Measurements from ENCODE around the gene PCDHA1. TPM values are rescaled to one million over a fixed set of nuclear protein-coding genes. Genes with fewer than 3 reads are reported as not detected.
"Not testable (repeated sequence)": the region's sequence is repeated elsewhere in the genome, so short reads cannot be mapped to it uniquely, and the experiment has no call there.

The PCDHA1 gene
- total RNA-seq, 1 donor from 2014 or later = not detected

GRCh38 chr5:140821375-140822280, 35.7 kb downstream of the PCDHA1 start, which contains the start of gene PCDHA5:
Gene PCDHA5 (plus strand): TSS chr5:140821613.
- peak within 1 kb of the TSS; percentile 21 for H3K4me3 ChIP-seq (ENCODE audit: low read depth, low read length)
- DNase-seq (ENCODE audit: low read depth) = no peak
- TF ChIP-seq CTCF (conservative IDR thresholded peaks at IDR 0.05; ENCODE audit: low read depth, low read length) = peak; percentile 53

- no peak for TF ChIP-seq CTCF (conservative IDR thresholded peaks at IDR 0.05; ENCODE audit: low read depth, low read length)
- no peak overlapping the region for H3K4me3 ChIP-seq (ENCODE audit: low read depth, low read length)
- no peak for DNase-seq (ENCODE audit: low read depth)
Observed at GRCh38 chr5:140822281-140822629, 36.3 kb downstream of the PCDHA1 start.

- not testable (repeated sequence) for H3K4me3 ChIP-seq (ENCODE audit: low read depth, low read length); DNase-seq (ENCODE audit: low read depth)
Observed at GRCh38 chr5:140822969-140823368, 37.0 kb downstream of the PCDHA1 start.

GRCh38 chr5:140823475-140823874, 37.5 kb downstream of the PCDHA1 start:
- no peak for TF ChIP-seq CTCF (conservative IDR thresholded peaks at IDR 0.05; ENCODE audit: low read depth, low read length)
- no peak overlapping the region for H3K4me3 ChIP-seq (ENCODE audit: low read depth, low read length)
- no peak for DNase-seq (ENCODE audit: low read depth)

GRCh38 chr5:140827704-140828361, 41.9 kb downstream of the PCDHA1 start, which contains the start of gene PCDHA6:
Gene PCDHA6 (plus strand): TSS chr5:140827960. CDS start chr5:140828092, 132 bp downstream.
- H3K4me3 ChIP-seq (ENCODE audit: low read depth, low read length) = peak within 1 kb of the TSS; percentile 37
- TF ChIP-seq CTCF (conservative IDR thresholded peaks at IDR 0.05; ENCODE audit: low read depth, low read length) = peak; percentile 33
- no peak for DNase-seq (ENCODE audit: low read depth)

- H3K4me3 ChIP-seq (ENCODE audit: low read depth, low read length) = peak overlapping the region; percentile 37
- peak; percentile 24 for TF ChIP-seq CTCF (conservative IDR thresholded peaks at IDR 0.05; ENCODE audit: low read depth, low read length)
- no peak for DNase-seq (ENCODE audit: low read depth)
Observed at GRCh38 chr5:140828362-140828737, 42.4 kb downstream of the PCDHA1 start.

GRCh38 chr5:140829511-140830501, 43.9 kb downstream of the PCDHA1 start:
- DNase-seq (ENCODE audit: low read depth); H3K4me3 ChIP-seq (ENCODE audit: low read depth, low read length): not testable (repeated sequence)
